ENCODE results near the gene IGSF8. TPM values are rescaled to one million over a fixed set of nuclear protein-coding genes. Genes with fewer than 3 reads are reported as not detected.

Gene IGSF8
- 6.4 to 9.9 TPM (median 8.2 TPM) in 5 replicates for total RNA-seq (2022; extraction: Qiagen RNA extraction; ENCODE audit: low read depth)

GRCh38 chr1:160097911-160098851 is at the start of gene IGSF8:
TSS of gene IGSF8 (minus strand) at chr1:160098619. CDS start at chr1:160098472, 147 bp downstream.

GRCh38 chr1:160115545-160116282 is 17.3 kb upstream of the IGSF8 start, which contains the start of gene ATP1A2:
TSS of gene ATP1A2 (plus strand) at chr1:160115759. CDS start at chr1:160115862, 103 bp downstream.

GRCh38 chr1:160081261-160081936 is 17.0 kb downstream of the IGSF8 start, which contains the start of gene KCNJ9:
TSS of gene KCNJ9 (plus strand) at chr1:160081538. CDS start at chr1:160084031, 2,493 bp downstream.

GRCh38 chr1:160069460-160070231 is 28.8 kb downstream of the IGSF8 start, which contains the start of gene KCNJ10:
TSS of gene KCNJ10 (minus strand) at chr1:160070160. CDS start at chr1:160042532, 27,628 bp downstream.

Other genes with a start within 250 kb of the IGSF8 start
- gene VSIG8, start 236.0 kb downstream of the IGSF8 start, total RNA-seq (2022; extraction: Qiagen RNA extraction; ENCODE audit: low read depth), result 0.06 to 0.07 TPM in 2 of 5 replicates, not detected in the others
- 0.50 to 1.5 TPM (median 0.70 TPM) in 5 replicates for gene CFAP45, start 198.5 kb downstream of the IGSF8 start, total RNA-seq (2022; extraction: Qiagen RNA extraction; ENCODE audit: low read depth)
- gene TAGLN2, start 173.1 kb downstream of the IGSF8 start, total RNA-seq (2022; extraction: Qiagen RNA extraction; ENCODE audit: low read depth), result 1,033 to 1,078 TPM (median 1,056 TPM) in 5 replicates
- 0.20 to 0.32 TPM (median 0.29 TPM) in 5 replicates for gene IGSF9, start 153.0 kb downstream of the IGSF8 start, total RNA-seq (2022; extraction: Qiagen RNA extraction; ENCODE audit: low read depth)
- 0.17 to 0.41 TPM (median 0.31 TPM) in 5 replicates for gene SLAMF9, start 144.4 kb downstream of the IGSF8 start, total RNA-seq (2022; extraction: Qiagen RNA extraction; ENCODE audit: low read depth)
- 4.3 to 5.2 TPM (median 4.9 TPM) in 5 replicates for gene PIGM, start 66.6 kb downstream of the IGSF8 start, total RNA-seq (2022; extraction: Qiagen RNA extraction; ENCODE audit: low read depth)
- 0.02 TPM in 1 of 5 replicates, not detected in the others for gene KCNJ10, start 28.5 kb downstream of the IGSF8 start, total RNA-seq (2022; extraction: Qiagen RNA extraction; ENCODE audit: low read depth)
- not detected in 5 replicates for gene KCNJ9, start 17.1 kb downstream of the IGSF8 start, total RNA-seq (2022; extraction: Qiagen RNA extraction; ENCODE audit: low read depth)
- gene ATP1A2, start 17.1 kb upstream of the IGSF8 start, total RNA-seq (2022; extraction: Qiagen RNA extraction; ENCODE audit: low read depth), result 0.02 to 0.06 TPM (median 0.03 TPM) in 3 of 5 replicates, not detected in the others
- not detected in 5 replicates for gene ATP1A4, start 53.0 kb upstream of the IGSF8 start, total RNA-seq (2022; extraction: Qiagen RNA extraction; ENCODE audit: low read depth)
- not detected in 5 replicates for gene CASQ1, start 92.0 kb upstream of the IGSF8 start, total RNA-seq (2022; extraction: Qiagen RNA extraction; ENCODE audit: low read depth)
- 190 to 235 TPM (median 206 TPM) in 5 replicates for gene PEA15, start 106.8 kb upstream of the IGSF8 start, total RNA-seq (2022; extraction: Qiagen RNA extraction; ENCODE audit: low read depth)
- 41.2 to 58.7 TPM (median 53.4 TPM) in 5 replicates for gene DCAF8, start 163.9 kb upstream of the IGSF8 start, total RNA-seq (2022; extraction: Qiagen RNA extraction; ENCODE audit: low read depth)
- gene PEX19, start 186.5 kb upstream of the IGSF8 start, total RNA-seq (2022; extraction: Qiagen RNA extraction; ENCODE audit: low read depth), result 21.2 to 30.0 TPM (median 26.3 TPM) in 5 replicates
- 83.1 to 98.1 TPM (median 87.3 TPM) in 5 replicates for gene COPA, start 244.6 kb upstream of the IGSF8 start, total RNA-seq (2022; extraction: Qiagen RNA extraction; ENCODE audit: low read depth)
- gene NCSTN, start 244.8 kb upstream of the IGSF8 start, total RNA-seq (2022; extraction: Qiagen RNA extraction; ENCODE audit: low read depth), result 43.5 to 48.5 TPM (median 46.6 TPM) in 5 replicates